GM12878 (cell line): ENCODE measurements around the gene PLEKHA6. TPM values are rescaled to one million over a fixed set of nuclear protein-coding genes. Genes with fewer than 3 reads are reported as not detected.

Source experiments
- ATAC-seq: fragments of 200-7000 bp; cut with Tn5 transposase; 3 replicates; pipeline ENCODE4 v1.9.1; 2020; ENCODE audit warnings: mild to moderate bottlenecking, moderate library complexity
- BruUV-seq: library from RNA; stranded (reverse); fragments of 400-500 nt; replicated peaks from 2 replicates; lab custom pipeline; 2021; lab: Mats Ljungman, UMichigan
- CTCF ChIA-PET: fragments of 300-600 bp; sonication (Branson Sonifier 250); formaldehyde crosslinking; extraction: SDS; loops from one replicate; lab custom pipeline; 2021; ENCODE audit warnings: inconsistent platforms; lab: Yijun Ruan, JAX
- POLR2A ChIA-PET: fragments of 350-600 bp; formaldehyde crosslinking; extraction: SDS; loops from one replicate; lab custom pipeline; 2021; ENCODE audit warnings: inconsistent platforms; lab: Charles Lee
- RAD21 ChIA-PET: fragments of 300-600 bp; sonication (Branson Sonifier 250); formaldehyde crosslinking; loops from one replicate; lab custom pipeline; 2023; ENCODE audit warnings: antibody characterized with exemption; ENCODE audit not compliant: unreplicated experiment; lab: Charles Lee
- SMC1A ChIA-PET: fragments of 300-600 bp; sonication (Branson Sonifier 250); formaldehyde crosslinking; loops from one replicate; lab custom pipeline; 2023; ENCODE audit not compliant: unreplicated experiment, uncharacterized antibody; lab: Charles Lee
- DNase-seq: peaks from one replicate; pipeline ENCODE4 v3.0.0-alpha.2; 2011; ENCODE audit warnings: low read depth, low spot score
- FAIRE-seq: peaks from 3 replicates; lab custom pipeline; 2011; peaks lifted over from hg19 to GRCh38; lab: Jason Lieb, UNC
- H2AFZ ChIP-seq: 2 replicates; pipeline ENCODE4 v1.6.0; 2011; ENCODE audit warnings: low read depth, low read length, control low read depth; ENCODE audit not compliant: control insufficient read depth
- H3K27ac ChIP-seq: 2 replicates; pipeline ENCODE4 v1.5.1; 2011; ENCODE audit warnings: control low read depth; ENCODE audit not compliant: control insufficient read depth, insufficient read depth
- H3K27me3 ChIP-seq, 2 experiments: replicated peaks in 1 of 2; 2 replicates each; pipeline versions ENCODE4 v1.6.0 to v1.6.1; 2011; ENCODE audit warnings: low read length in 1 of 2; ENCODE audit not compliant: control insufficient read depth in 2 of 2, insufficient read depth in 2 of 2
- H3K36me3 ChIP-seq, 2 experiments: 2 replicates each; pipeline ENCODE4 v1.5.1; 2011; ENCODE audit warnings: low read length in 1 of 2; ENCODE audit not compliant: control insufficient read depth in 2 of 2, insufficient read depth in 2 of 2
- H3K4me1 ChIP-seq: 2 replicates; pipeline ENCODE4 v1.6.1; 2011; ENCODE audit warnings: mild to moderate bottlenecking, low read length, moderate library complexity, mixed read lengths; ENCODE audit not compliant: control insufficient read depth, insufficient read depth
- H3K4me2 ChIP-seq: 2 replicates; pipeline ENCODE4 v1.6.0; 2011; ENCODE audit warnings: control low read depth; ENCODE audit not compliant: control insufficient read depth, insufficient read depth
- H3K4me3 ChIP-seq: fragments of 200-600 bp; sonication (generic); 2 replicates; pipeline ENCODE4 v1.5.1; 2016
- H3K79me2 ChIP-seq: 2 replicates; pipeline ENCODE4 v1.6.0; 2011; ENCODE audit warnings: low read length; ENCODE audit not compliant: control insufficient read depth, insufficient read depth
- H3K9ac ChIP-seq: 2 replicates; pipeline ENCODE4 v1.8.0; 2011; ENCODE audit warnings: low read length, control low read depth, mixed read lengths; ENCODE audit not compliant: control insufficient read depth, insufficient read depth
- H3K9me3 ChIP-seq: replicated peaks from 3 replicates; pipeline ENCODE4 v1.5.1; 2011; ENCODE audit warnings: mild to moderate bottlenecking, low read length; ENCODE audit not compliant: control insufficient read depth, insufficient read depth
- H4K20me1 ChIP-seq: 2 replicates; pipeline ENCODE4 v1.6.0; 2011; ENCODE audit not compliant: control insufficient read depth, insufficient read depth
- ETV6 ChIP-seq, 2 experiments: fragments of 450-650 bp in 1 of 2; IDR thresholded peaks in 1 of 2; conservative IDR thresholded peaks in 1 of 2; 2 replicates each; pipeline ENCODE4 v1.6.1; 2014; ENCODE audit warnings: antibody characterized with exemption in 1 of 2, borderline replicate concordance in 1 of 2, low read depth in 1 of 2, mild to moderate bottlenecking in 1 of 2, moderate library complexity in 1 of 2
- EZH2 ChIP-seq: IDR thresholded peaks from 2 replicates; pipeline ENCODE4 v1.6.1; 2012; ENCODE audit warnings: low read depth, mild to moderate bottlenecking, control low read depth, inconsistent platforms, low read length, borderline replicate concordance; ENCODE audit not compliant: control insufficient read depth
- FOS ChIP-seq: IDR thresholded peaks from 3 replicates; pipeline ENCODE4 v1.6.1; 2011; ENCODE audit warnings: borderline replicate concordance; ENCODE audit not compliant: insufficient read length; ENCODE audit errors: extremely low read depth
- HDAC2 ChIP-seq: fragments of 200-600 bp; sonication (generic); IDR thresholded peaks from 2 replicates; pipeline ENCODE4 v1.6.1; 2017
- KDM1A ChIP-seq: fragments of 200-600 bp; sonication (generic); IDR thresholded peaks from 2 replicates; pipeline ENCODE4 v1.6.1; 2016; ENCODE audit warnings: borderline replicate concordance
- MEF2B ChIP-seq: fragments of 450-650 bp; IDR thresholded peaks from 2 replicates; pipeline ENCODE4 v1.6.1; 2018; ENCODE audit warnings: mild to moderate bottlenecking, moderate library complexity; ENCODE audit not compliant: partially characterized antibody, poor library complexity, severe bottlenecking
- MTA3 ChIP-seq: IDR thresholded peaks from 2 replicates; pipeline ENCODE4 v1.6.1; 2012; ENCODE audit warnings: low read length, inconsistent platforms, borderline replicate concordance
- PAX5 ChIP-seq: IDR thresholded peaks from 2 replicates; pipeline ENCODE4 v1.6.1; 2011; ENCODE audit warnings: low read depth, low read length, borderline replicate concordance
- POLR2AphosphoS5 ChIP-seq: IDR thresholded peaks from 2 replicates; pipeline ENCODE4 v1.6.1; 2011; ENCODE audit warnings: mild to moderate bottlenecking, low read length, inconsistent platforms
- SREBF1 ChIP-seq: IDR thresholded peaks from 2 replicates; pipeline ENCODE4 v1.6.1; 2012; ENCODE audit warnings: mild to moderate bottlenecking, low read length
- YY1 ChIP-seq: IDR thresholded peaks from 2 replicates; pipeline ENCODE4 v1.6.1; 2011; ENCODE audit warnings: low read depth, mild to moderate bottlenecking, low read length
- ZNF384 ChIP-seq: IDR thresholded peaks from 2 replicates; pipeline ENCODE4 v1.6.1; 2012; ENCODE audit warnings: low read depth, mild to moderate bottlenecking, low read length, improper control_type of control experiment, borderline replicate concordance
- WGBS: methylation state at CpG from one replicate; pipeline ENCODE4 v1.1.6; 2016; ENCODE audit warnings: low lambda C conversion rate; ENCODE audit not compliant: insufficient replicate concordance, insufficient coverage; ENCODE audit errors: missing lambda C conversion rate; 5-methylcytosine and 5-hydroxymethylcytosine counted together
- in situ Hi-C: fragments of 300-500 bp; cut with MboI; formaldehyde crosslinking; loops from 9 replicates; pipeline ENCODE4 v1.14.3; 2018; ENCODE audit warnings: mixed read lengths
- intact Hi-C: fragments of 100-400 bp; cut with micrococcal nuclease; formaldehyde crosslinking; loops from one replicate; pipeline ENCODE4 v1.14.2; 2022; ENCODE audit not compliant: unreplicated experiment
- polyA plus RNA-seq, 11 experiments: library from polyadenylated mRNA; depleted of rRNA in 4 of 11; unstranded in 6 of 11; stranded (reverse) in 5 of 11; fragments of >200 nt; fragmentation: Nextera tagmentation in 4 of 11; fragmentation: Illumina TruSeq in 1 of 11; extraction: Ambion mirVana in 4 of 11; extraction: Trizol in 1 of 11; gene quantifications; 1 replicate in 1 of 11; 2 replicates in 10 of 11; pipeline versions ENCODE4 v1.2.1 to v1.2.3, GENCODE V29; 2011 to 2016; ENCODE audit warnings: inconsistent platforms in 2 of 11, missing spikeins in 2 of 11, low read depth in 1 of 11
- total RNA-seq, 4 experiments: library from RNA; depleted of rRNA in 3 of 4; stranded (reverse); fragments of >200 nt in 3 of 4; fragmentation: Illumina TruSeq in 1 of 4; extraction: Trizol in 1 of 4; gene quantifications; 2 replicates each; pipeline versions ENCODE4 v1.2.1 to v1.2.3, GENCODE V29; 2013 to 2021

The PLEKHA6 gene
- total and polyA plus RNA-seq, 10 of the 15 experiments (the other 5 are each of a cell fraction or from before 2014, with no cell fraction given) = 0.04 to 0.81 (median 0.19) TPM; not detected in 4

DNA sequence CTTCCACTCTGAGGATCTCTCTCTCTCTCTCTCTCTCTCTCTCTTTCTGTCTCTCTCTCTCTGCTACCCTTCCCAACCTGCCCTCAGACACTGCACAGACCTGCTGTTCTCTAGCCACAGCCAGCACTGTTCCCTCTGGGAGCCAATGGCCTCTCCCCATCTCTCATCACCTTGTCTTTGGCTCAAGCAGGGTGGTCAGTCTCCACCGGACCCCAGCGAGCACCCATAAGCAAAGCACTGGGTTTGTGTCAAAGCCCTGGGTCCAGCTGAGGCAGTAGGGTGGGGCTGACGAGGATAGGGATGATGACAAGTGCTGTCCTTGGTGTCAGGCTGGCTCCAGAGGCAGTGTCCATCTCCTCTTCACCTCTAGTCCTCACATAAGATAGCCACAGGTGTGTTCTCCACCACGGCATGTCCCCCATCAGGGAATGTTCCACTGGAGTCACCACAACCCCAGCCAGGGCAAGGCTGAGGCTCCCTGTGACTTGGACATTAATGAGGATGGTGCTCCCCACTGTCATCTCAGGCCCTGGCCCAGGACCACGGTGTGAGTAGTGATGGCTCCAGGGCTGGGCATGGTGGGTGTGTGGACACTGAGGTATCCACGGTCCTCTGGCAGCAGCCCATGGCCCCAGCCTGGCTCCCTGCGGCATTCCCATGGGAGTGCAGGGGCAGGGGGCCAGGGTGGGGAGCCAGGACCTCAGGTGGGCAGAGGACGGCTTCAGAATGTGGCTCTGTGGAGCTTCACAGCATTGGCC, 137.5 kb downstream of the PLEKHA6 start:
- no peak for FAIRE-seq
- Histone ChIP-seq H2AFZ (no peak overlapping the region), H3K4me2 (no peak overlapping the region), H3K4me1 (no peaks in the 10 kb centered on the region), H3K36me3 (no peaks in the 10 kb centered on the region), H3K9me3 (no peaks in the 10 kb centered on the region), H3K79me2 (no peaks in the 10 kb centered on the region), H3K27me3 (peaks cover 0 to 4% of the 10 kb centered on the region in 2 experiments), H3K9ac (no peak overlapping the region), H4K20me1 (no peaks in the 10 kb centered on the region), H3K27ac (no peak overlapping the region), H3K4me3 (no peak overlapping the region)
- ChIA-PET SMC1A (no interaction called here), POLR2A (no interaction called here), CTCF (no interaction called here), RAD21 (no interaction called here)
- no TSS peak for BruUV-seq
- intact Hi-C loops = no loop called here
- TF ChIP-seq SREBF1 = no peak
- no peak for TF ChIP-seq POLR2AphosphoS5
- TF ChIP-seq MTA3 = no peak
- no peak for TF ChIP-seq PAX5
- TF ChIP-seq MEF2B = no peak
- DNase-seq = no peak
- no peak for ATAC-seq
- in situ Hi-C loops = no loop called here
- under 1% methylated on average over 8 of the region's 8 CpGs for WGBS

DNA sequence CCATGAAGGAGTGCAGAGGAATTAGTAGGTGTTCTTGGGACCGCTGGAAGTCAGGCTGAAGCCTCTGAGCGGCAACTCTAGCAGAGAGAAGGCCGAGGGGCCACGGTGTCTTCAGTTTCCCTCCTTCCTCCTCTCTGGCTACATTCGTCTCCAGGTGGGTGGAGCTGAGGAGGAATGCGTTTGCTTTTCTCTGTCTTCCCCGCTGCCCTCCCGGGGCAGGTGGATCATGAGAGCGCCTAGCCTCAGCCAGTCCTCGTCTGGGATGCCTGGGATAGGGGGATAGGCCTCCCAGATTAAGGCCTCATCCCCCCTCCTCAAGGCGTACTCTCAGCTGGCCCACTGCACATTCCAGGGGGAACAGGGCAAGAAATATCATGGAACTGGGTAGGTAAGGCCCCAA, 138.5 kb downstream of the PLEKHA6 start:
- 17% methylated on average over 11 of the region's 11 CpGs for WGBS
- no peaks in the 10 kb centered on the region for H4K20me1 ChIP-seq
- no peak overlapping the region for H3K27ac ChIP-seq
- H3K27me3 ChIP-seq = peaks cover 0 to 4% of the 10 kb centered on the region in 2 experiments
- no peak overlapping the region for H3K4me2 ChIP-seq
- no peaks in the 10 kb centered on the region for H3K9me3 ChIP-seq
- DNase-seq (no peak), FAIRE-seq (no peak), ATAC-seq (no peak)
- H3K9ac ChIP-seq = no peak overlapping the region
- ChIA-PET SMC1A (no interaction called here), CTCF (no interaction called here), POLR2A (no interaction called here), RAD21 (no interaction called here)
- in situ Hi-C loops (no loop called here), intact Hi-C loops (no loop called here)
- no peaks in the 10 kb centered on the region for H3K79me2 ChIP-seq
- no peak overlapping the region for H3K4me3 ChIP-seq
- TF ChIP-seq ETV6 (conservative IDR thresholded peaks at IDR 0.05 in 1 of 2, IDR thresholded peaks at IDR 0.05 in 1 of 2; ENCODE audit: borderline replicate concordance in 1 of 2, low read depth in 1 of 2) (no peak), FOS (no peak), KDM1A (no peak), YY1 (no peak), HDAC2 (no peak), EZH2 (no peak), ZNF384 (no peak)
- no peak overlapping the region for H2AFZ ChIP-seq
- H3K36me3 ChIP-seq = no peaks in the 10 kb centered on the region
- no peaks in the 10 kb centered on the region for H3K4me1 ChIP-seq
- BruUV-seq = no TSS peak
